Fibroblast of skin of left biceps (primary cell): ENCODE data around the gene MOGAT1.
A peak's percentile ranks its signal among the peaks of the same experiment; 100 is the strongest.

Experiments
- DNase-seq, 2 experiments: peaks; one replicate each; pipeline ENCODE4 v3.0.0-alpha.2; 2013; ENCODE audit warnings: low read depth in 2 of 2

Gene MOGAT1, protein sequence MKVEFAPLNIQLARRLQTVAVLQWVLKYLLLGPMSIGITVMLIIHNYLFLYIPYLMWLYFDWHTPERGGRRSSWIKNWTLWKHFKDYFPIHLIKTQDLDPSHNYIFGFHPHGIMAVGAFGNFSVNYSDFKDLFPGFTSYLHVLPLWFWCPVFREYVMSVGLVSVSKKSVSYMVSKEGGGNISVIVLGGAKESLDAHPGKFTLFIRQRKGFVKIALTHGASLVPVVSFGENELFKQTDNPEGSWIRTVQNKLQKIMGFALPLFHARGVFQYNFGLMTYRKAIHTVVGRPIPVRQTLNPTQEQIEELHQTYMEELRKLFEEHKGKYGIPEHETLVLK

GRCh38 chr2:222671259-222672067, at the start of gene MOGAT1:
MOGAT1 (plus strand) TSS chr2:222671658; CDS start chr2:222671786, 128 bp downstream.
- DNase-seq, result no peak

GRCh38 chr2:222621893-222622292, 49.6 kb upstream of the MOGAT1 start:
- no peak for DNase-seq

GRCh38 chr2:222622910-222623309, 48.5 kb upstream of the MOGAT1 start:
- DNase-seq, result no peak

DNA sequence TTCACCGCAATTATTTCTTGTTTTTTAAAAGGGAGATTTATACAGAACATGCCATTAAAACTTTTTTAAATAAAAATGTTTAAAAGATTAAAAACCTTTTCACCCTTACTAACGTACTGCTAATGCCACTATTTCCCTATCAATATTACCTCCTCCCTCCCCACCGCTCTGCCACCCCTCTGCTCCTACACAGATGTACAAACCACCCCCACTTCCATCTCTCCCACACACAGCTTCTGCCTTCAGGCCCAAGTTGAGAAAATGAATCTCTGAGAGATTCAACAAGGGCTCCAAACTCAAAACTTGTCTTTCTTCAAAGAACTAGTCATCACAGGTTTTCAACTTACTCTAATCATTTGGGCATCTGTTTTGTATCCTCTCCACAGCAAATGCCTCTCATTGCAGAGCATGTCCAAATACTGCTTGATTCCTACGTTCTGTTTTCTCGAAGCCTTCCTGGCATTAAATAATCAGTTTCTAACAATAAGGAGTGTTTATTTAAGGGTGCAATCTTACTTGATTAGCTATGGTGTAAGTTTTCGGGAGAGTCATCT, 47.6 kb upstream of the MOGAT1 start:
- DNase-seq, result no peak

DNA sequence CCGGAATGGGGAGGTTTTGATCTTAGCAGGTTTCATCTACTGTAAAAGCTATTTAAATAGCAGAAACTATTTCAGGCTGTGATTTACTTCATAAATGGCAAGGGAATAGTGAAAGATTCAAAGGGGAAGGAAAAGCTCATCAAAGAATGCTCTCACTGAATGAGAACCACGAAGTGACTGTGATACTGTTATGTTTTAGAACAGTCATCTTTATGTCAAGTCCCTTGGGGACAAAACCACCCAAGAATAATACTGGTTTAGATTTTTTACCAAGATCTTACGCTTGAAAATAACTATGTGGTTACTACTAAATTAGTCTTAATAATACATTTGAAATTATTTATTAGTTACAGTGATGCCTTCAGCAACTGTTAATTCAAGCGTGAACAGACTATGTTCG, 43.7 kb upstream of the MOGAT1 start:
- no peak for DNase-seq

DNA sequence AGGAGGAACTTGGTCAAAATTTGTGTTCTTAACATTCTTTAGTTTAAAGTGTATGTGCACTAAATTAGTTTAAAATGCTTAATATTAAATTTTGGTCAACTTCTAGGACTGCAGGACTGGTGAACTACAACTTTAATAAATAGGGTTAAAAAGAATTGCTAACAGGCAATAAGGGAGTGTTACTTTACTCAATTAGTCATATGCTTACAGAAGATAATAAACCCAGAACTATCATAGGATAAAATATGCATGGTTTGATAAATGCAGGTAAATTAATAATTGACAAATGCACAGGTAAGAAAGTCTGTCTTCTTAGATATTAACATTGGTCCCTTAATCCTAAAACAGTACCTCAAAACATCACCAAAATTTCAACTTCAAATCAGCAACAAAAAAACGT, 36.2 kb upstream of the MOGAT1 start:
- DNase-seq, result no peak

- DNase-seq, result no peak
These were observed 34.4 kb upstream of the MOGAT1 start for GRCh38 chr2:222637067-222637466.

- no peak for DNase-seq
These were observed 30.1 kb upstream of the MOGAT1 start for GRCh38 chr2:222641336-222641735.

- no peak for DNase-seq
These were observed 28.3 kb upstream of the MOGAT1 start for GRCh38 chr2:222643134-222643533.

- DNase-seq, result no peak
These were observed 25.4 kb upstream of the MOGAT1 start for GRCh38 chr2:222646008-222646407.

DNA sequence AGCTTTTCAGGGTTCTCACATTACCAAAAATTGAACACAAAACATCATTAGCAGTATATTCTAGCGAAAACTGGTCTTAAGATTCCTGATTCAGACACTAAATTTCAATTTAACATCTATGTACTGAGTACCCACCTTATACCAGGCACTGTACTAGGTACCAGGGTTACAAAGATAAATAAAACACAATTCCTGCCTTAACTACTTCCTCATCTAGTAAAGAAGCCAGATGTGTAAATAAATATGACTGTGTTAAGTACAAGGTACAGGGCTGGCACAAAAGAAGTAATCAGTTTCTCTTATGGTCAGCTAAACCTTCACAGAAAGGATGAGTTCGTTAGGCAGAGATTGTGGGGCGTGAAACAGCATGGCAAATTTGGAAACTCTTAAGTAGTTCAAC, 21.7 kb upstream of the MOGAT1 start:
- no peak for DNase-seq

DNA sequence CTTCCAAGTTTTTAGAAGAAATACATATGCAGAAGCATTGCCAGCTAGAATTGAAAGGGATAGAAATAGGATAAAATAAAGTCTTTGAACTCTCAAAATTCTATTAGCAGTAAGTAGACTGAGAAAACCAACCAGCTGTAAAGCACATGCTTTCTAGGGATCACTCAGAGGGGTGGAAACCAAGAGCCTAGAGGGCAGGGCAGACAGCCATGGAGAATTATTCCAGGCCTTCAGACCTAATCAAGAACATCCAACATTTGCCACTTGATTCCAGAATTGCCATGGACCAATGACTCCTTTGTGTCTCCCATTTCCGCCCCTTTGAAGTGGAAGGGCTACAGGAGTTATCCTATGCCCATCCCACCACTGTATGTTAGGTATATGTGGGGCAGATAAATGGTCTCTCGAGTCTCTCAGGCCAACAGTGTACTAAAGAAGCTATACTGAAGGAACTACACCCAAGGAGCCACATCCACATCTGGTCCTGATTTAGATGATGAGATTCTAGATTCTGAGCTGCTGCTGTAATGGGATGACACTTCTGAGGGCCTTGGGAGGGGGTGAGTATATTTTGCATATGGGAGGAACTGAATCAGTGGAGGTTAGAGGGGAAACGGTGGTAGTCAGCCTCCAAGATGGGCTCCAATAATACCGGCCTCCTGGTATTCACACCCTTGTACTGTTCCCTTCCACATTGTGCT, 19.6 kb upstream of the MOGAT1 start:
- peak; percentile 60 to 66 for DNase-seq

DNA sequence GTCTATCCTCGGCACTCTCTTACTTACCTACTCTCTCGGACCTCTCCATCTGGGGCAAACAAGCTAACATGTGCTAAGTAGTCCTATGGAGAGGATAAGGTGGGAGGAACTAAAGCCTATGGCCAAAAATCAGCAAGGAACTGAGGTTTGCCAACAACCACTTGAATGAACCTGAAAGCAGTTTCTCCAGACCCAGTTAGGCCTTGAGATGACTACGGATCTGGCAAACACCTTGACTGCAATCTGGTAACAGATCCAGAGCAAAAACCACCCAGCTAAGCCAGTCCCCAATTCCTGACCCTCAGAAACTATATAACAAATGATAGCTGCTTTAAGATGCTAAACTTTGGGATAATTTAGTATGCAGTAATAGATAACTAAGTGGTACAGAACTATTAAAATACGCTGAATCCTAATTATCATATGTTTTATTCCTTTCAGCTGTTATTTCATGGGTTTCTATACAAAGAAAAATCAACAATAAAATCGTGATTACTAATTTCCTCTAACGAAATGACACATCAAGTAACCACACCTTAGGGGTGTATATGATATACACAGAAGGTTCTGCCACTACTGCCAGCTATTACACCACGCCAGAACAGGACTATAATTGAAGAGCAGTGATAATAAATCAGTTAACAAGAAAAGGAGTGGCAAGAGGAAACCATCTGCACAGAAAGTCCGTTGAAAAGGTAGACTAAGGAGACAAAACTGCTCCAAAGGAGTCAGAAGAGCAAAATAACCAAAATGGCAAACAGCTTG, 18.8 kb upstream of the MOGAT1 start:
- no peak for DNase-seq

DNA sequence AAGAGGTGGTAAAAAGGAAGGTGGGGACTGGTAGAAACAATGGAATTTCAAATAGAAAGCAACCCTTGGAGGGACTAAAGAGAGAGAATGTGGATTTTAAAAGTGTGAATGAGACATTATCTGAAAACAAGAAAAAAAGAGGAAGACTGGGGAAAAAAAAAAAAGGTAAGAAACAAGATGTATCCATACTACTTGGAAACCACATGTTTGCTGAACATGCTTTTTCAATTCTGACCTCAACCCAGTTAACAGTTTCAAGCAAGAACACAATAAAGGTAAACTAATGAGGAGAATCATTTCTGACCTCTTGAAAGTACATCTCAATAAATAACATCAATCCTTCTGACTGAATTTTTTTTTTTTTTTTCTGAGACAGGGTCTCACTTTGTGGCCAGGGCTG, 18.2 kb upstream of the MOGAT1 start:
- DNase-seq, result no peak

GRCh38 chr2:222655787-222656525, 15.5 kb upstream of the MOGAT1 start, which contains the start of gene FARSB:
FARSB (minus strand) TSS chr2:222656092; CDS start chr2:222656073, 19 bp downstream.
- peak; percentile 90 to 91 for DNase-seq

DNA sequence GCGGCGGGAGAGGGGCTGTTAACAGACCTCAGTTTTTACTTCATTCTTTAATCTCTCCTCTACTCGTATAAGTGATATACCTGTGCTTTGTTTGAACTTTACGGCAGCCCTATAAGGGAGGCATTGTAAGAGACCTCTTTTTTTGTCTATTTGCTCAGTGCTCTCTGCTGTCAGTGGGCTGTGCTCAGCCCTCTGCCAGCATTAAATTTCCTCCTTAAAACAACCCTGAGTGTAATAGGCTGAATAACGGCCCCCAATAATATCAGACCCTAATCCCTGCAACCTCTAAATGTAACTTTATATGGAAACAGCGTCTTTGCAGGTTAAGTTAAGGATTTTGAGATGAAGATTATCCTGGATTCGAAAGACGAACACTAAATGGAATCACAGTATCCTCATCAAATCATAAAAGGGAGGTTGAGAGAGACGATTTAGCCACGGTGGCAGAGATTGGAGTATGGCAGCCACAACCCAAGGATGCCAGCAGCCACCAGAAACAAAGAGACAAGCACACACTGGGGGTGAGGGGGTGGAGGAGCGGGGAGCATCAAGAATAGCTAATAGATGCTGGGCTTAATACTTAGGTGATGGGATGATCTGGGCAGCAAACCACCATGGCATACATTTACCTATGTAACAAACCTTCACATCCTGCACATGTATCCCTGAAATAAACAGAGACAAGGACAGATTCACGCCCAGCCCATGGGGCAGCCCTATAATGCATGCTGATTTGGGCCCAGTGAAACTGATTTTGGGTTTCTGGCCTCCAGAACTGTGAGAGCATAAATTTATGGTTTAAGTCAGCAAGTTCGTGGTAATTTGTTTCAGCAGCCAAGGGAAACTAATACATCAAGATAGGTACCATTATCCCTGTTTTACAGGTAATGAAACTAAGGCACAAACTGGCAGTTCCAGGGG, 14.7 kb upstream of the MOGAT1 start:
- no peak for DNase-seq

DNA sequence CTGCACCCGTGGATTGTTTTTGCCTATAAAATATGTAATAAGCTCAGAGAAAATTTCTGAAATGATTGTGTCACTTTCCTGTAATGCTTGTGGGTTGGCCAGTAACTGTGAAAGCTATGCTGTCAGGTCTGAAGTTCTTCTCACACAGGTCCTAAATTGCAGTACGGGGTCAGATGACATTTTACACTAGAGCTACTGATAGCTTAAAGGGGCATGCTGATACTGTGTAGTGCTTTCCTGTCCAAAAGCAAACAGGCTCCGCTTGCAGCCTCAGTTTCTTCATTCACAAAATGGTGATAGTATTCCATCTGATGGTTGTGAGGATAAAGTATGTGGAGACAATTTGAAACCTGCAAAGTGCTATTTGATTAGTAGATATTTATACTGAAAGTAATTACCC, 8.0 kb upstream of the MOGAT1 start:
- DNase-seq, result no peak

- no peak for DNase-seq
These were observed 2.8 kb upstream of the MOGAT1 start for GRCh38 chr2:222668494-222669154.

- no peak for DNase-seq
These were observed 2.1 kb upstream of the MOGAT1 start for GRCh38 chr2:222669353-222669752.
